ENCODE results near the gene TBC1D8.

Gene TBC1D8

DNA sequence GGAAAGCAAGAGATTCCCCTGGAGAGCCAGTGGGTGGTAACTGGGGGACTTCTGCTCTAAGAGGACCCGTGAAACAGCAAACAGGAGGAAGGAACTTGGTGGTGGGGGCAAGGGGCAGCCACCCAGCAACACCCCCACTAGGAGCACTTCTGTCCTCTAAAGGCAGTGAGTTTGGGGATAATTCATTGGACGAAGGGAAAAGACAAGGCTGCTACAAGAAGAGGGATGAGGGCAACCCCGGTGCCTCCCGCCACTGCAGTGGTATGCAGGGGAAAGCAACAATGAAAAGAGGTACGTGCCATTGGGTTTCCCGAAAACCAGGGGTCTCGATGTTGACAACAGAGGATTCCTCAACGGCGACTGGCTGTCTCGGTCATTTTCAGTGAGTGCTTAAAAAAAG is 140.0 kb downstream of the TBC1D8 start:
- H3K27ac ChIP-seq: no peak overlapping the region
- TF ChIP-seq CTCF (conservative IDR thresholded peaks at IDR 0.05) (no peak), ZFX (IDR thresholded peaks at IDR 0.05) (no peak)

- H3K27ac ChIP-seq: no peak overlapping the region
Measured at GRCh38 chr2:101007415-101008345, 143.5 kb downstream of the TBC1D8 start.

DNA sequence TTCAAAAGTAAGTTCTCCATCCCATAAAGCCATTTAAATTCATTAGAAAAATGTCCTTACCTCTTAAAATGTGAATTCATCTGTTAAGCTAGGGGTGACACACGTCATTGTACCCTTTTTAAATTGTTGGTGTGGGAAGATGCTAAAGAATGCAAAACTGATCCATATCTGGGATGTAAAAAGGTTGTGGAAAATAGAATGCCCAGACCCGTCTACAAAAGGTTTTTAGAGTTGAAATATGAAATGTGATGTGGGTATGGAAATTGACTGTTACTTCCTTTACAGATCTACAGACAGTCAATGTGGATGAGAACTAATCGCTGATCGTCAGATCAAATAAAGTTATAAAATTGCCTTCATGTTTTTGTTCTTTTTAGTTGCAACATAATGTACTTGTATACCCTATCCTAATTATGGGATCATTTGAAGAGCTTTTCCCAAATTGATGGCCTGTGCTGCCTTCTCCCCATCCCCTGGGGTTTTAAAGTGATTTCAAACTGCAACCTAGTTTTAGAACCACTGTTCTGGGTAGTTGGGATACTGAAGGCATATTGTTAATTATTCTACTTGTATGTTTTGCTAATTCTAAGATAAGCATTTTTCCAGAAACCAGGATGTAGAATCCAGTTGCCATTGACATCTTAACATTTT is 145.0 kb downstream of the TBC1D8 start:
- H3K27ac ChIP-seq: no peak overlapping the region
- no peak for TF ChIP-seq ZFX (IDR thresholded peaks at IDR 0.05)
- TF ChIP-seq CTCF (conservative IDR thresholded peaks at IDR 0.05): no peak

More at GRCh38 chr2:101007415-101008345, 143.5 kb downstream of the TBC1D8 start:
- TF ChIP-seq ZFX (IDR thresholded peaks at IDR 0.05): no peak
- TF ChIP-seq CTCF (conservative IDR thresholded peaks at IDR 0.05): no peak

GRCh38 chr2:101004620-101005325 is 146.4 kb downstream of the TBC1D8 start:
- no peak for TF ChIP-seq ZFX (IDR thresholded peaks at IDR 0.05)
- no peak for TF ChIP-seq CTCF (conservative IDR thresholded peaks at IDR 0.05)
- H3K27ac ChIP-seq: peak overlapping the region; percentile 98

- TF ChIP-seq CTCF (conservative IDR thresholded peaks at IDR 0.05) (no peak), ZFX (IDR thresholded peaks at IDR 0.05) (no peak)
- H3K27ac ChIP-seq: peak overlapping the region; percentile 98
Measured at GRCh38 chr2:101003278-101003775, 147.9 kb downstream of the TBC1D8 start.

- TF ChIP-seq CTCF (conservative IDR thresholded peaks at IDR 0.05): no peak
- no peak for TF ChIP-seq ZFX (IDR thresholded peaks at IDR 0.05)
- H3K27ac ChIP-seq: peak overlapping the region; percentile 98
Measured at GRCh38 chr2:101002562-101003277, 148.5 kb downstream of the TBC1D8 start.
